Uterus (tissue), 2 donors: Measurements from ENCODE around the gene CTNND2.

Experiments
- POLR2A ChIP-seq, 2 donors: fragments of 450-650 bp; IDR thresholded peaks; one replicate each; pipeline ENCODE4 v1.6.1; 2016; ENCODE audit warnings: antibody characterized with exemption in 2 of 2, mild to moderate bottlenecking in 1 of 2, moderate library complexity in 1 of 2
- TF ChIP-seq, protein P1 (sequence below), 4 experiments: fragments of 200-600 bp in 2 of 4; fragments of 450-650 bp in 2 of 4; sonication (generic) in 2 of 4; IDR thresholded peaks; one replicate each; pipeline ENCODE4 v1.5.1; 2016 to 2019; ENCODE audit warnings: antibody characterized with exemption in 4 of 4, mild to moderate bottlenecking in 2 of 4, moderate library complexity in 1 of 4

DNA sequence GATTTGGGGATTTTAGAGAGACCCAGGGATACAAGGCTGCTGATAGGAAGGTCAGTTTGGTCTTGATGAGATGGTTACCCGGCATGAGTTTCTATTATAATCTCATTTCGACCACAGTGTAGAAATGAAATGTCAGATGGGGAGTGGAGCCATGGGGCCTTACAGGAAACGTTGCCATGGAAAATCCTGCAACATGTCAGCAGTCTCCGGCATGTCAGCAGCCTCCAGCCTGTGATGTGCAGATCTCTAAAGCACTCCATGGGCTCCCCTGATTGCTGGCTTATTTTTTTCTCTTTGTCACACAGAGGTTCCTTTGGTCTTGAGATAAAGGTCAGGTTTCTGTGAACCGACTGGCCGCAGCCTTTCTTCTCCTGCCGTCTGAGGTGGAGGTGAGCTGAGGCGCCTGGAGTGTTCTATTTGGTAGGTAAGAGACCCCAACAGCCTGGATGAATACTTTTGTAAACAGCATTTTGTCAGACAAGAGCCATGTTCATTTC lies 934.5 kb downstream of the CTNND2 start:
- TF ChIP-seq, protein P1, sequence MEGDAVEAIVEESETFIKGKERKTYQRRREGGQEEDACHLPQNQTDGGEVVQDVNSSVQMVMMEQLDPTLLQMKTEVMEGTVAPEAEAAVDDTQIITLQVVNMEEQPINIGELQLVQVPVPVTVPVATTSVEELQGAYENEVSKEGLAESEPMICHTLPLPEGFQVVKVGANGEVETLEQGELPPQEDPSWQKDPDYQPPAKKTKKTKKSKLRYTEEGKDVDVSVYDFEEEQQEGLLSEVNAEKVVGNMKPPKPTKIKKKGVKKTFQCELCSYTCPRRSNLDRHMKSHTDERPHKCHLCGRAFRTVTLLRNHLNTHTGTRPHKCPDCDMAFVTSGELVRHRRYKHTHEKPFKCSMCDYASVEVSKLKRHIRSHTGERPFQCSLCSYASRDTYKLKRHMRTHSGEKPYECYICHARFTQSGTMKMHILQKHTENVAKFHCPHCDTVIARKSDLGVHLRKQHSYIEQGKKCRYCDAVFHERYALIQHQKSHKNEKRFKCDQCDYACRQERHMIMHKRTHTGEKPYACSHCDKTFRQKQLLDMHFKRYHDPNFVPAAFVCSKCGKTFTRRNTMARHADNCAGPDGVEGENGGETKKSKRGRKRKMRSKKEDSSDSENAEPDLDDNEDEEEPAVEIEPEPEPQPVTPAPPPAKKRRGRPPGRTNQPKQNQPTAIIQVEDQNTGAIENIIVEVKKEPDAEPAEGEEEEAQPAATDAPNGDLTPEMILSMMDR (IDR thresholded peaks at IDR 0.05): no peak
- no peak for TF ChIP-seq POLR2A (IDR thresholded peaks at IDR 0.05)
